ENCODE data around the gene SESTD1.
"Not testable (repeated sequence)": the region's sequence is repeated elsewhere in the genome, so short reads cannot be mapped to it uniquely, and the experiment has no call there.

SESTD1 gene

GRCh38 chr2:179123272-179123662 lies 141.4 kb downstream of the SESTD1 start:
- no peak for DNase-seq (ENCODE audit: low read depth in 1 of 2, low spot score in 1 of 2)

GRCh38 chr2:179107737-179108136 lies 156.9 kb downstream of the SESTD1 start:
- DNase-seq (ENCODE audit: low read depth in 1 of 2, low spot score in 1 of 2), result no peak

- no peak for DNase-seq (ENCODE audit: low read depth in 1 of 2, low spot score in 1 of 2)
These were observed 157.8 kb downstream of the SESTD1 start for GRCh38 chr2:179106676-179107428.

GRCh38 chr2:179106342-179106675 lies 158.3 kb downstream of the SESTD1 start:
- DNase-seq (ENCODE audit: low read depth in 1 of 2, low spot score in 1 of 2), result no peak

- DNase-seq (ENCODE audit: low read depth in 1 of 2, low spot score in 1 of 2), result no peak
These were observed 159.9 kb downstream of the SESTD1 start for GRCh38 chr2:179104736-179105135.

GRCh38 chr2:179098080-179098689 lies 166.4 kb downstream of the SESTD1 start:
- DNase-seq (ENCODE audit: low read depth in 1 of 2, low spot score in 1 of 2), result no peak

GRCh38 chr2:179097131-179097530 lies 167.5 kb downstream of the SESTD1 start:
- DNase-seq (ENCODE audit: low read depth in 1 of 2, low spot score in 1 of 2), result no peak

GRCh38 chr2:179096090-179096489 lies 168.5 kb downstream of the SESTD1 start:
- no peak for DNase-seq (ENCODE audit: low read depth in 1 of 2, low spot score in 1 of 2)

- not testable (repeated sequence) for DNase-seq (ENCODE audit: low read depth in 1 of 2, low spot score in 1 of 2)
These were observed 171.7 kb downstream of the SESTD1 start for GRCh38 chr2:179092912-179093311.

GRCh38 chr2:179082697-179083096 lies 181.9 kb downstream of the SESTD1 start:
- DNase-seq (ENCODE audit: low read depth in 1 of 2, low spot score in 1 of 2), result no peak

- DNase-seq (ENCODE audit: low read depth in 1 of 2, low spot score in 1 of 2), result no peak
These were observed 182.7 kb downstream of the SESTD1 start for GRCh38 chr2:179081954-179082353.

- no peak for DNase-seq (ENCODE audit: low read depth in 1 of 2, low spot score in 1 of 2)
These were observed 192.1 kb downstream of the SESTD1 start for GRCh38 chr2:179072527-179072926.

GRCh38 chr2:179071810-179072355 lies 192.7 kb downstream of the SESTD1 start:
- DNase-seq (ENCODE audit: low read depth in 1 of 2, low spot score in 1 of 2), result no peak

GRCh38 chr2:179070895-179071294 lies 193.7 kb downstream of the SESTD1 start:
- DNase-seq (ENCODE audit: low read depth in 1 of 2, low spot score in 1 of 2), result no peak

GRCh38 chr2:179069685-179070084 lies 194.9 kb downstream of the SESTD1 start:
- DNase-seq (ENCODE audit: low read depth in 1 of 2, low spot score in 1 of 2), result no peak

GRCh38 chr2:179068991-179069643 lies 195.5 kb downstream of the SESTD1 start:
- DNase-seq (ENCODE audit: low read depth in 1 of 2, low spot score in 1 of 2), result no peak

GRCh38 chr2:179059026-179059700 lies 205.5 kb downstream of the SESTD1 start:
- DNase-seq (ENCODE audit: low read depth in 1 of 2, low spot score in 1 of 2), result no peak

- no peak for DNase-seq (ENCODE audit: low read depth in 1 of 2, low spot score in 1 of 2)
These were observed 206.9 kb downstream of the SESTD1 start for GRCh38 chr2:179057737-179058136.

- DNase-seq (ENCODE audit: low read depth in 1 of 2, low spot score in 1 of 2), result not testable (repeated sequence)
These were observed 211.1 kb downstream of the SESTD1 start for GRCh38 chr2:179053568-179053967.

Data from activated T-helper 1 cell treated with anti-CD3 and anti-CD28 coated beads, Interleukin-2, amount 50 U/mL, for 16 hours (primary cell).